GM21390 (cell line): Measurements from ENCODE around the gene RPUSD3.

Experiments
- ATAC-seq: cut with Tn5 transposase; IDR thresholded peaks from one replicate; pipeline ENCODE4 v1.9.1; 2021; ENCODE audit not compliant: unreplicated experiment

The RPUSD3 gene

DNA sequence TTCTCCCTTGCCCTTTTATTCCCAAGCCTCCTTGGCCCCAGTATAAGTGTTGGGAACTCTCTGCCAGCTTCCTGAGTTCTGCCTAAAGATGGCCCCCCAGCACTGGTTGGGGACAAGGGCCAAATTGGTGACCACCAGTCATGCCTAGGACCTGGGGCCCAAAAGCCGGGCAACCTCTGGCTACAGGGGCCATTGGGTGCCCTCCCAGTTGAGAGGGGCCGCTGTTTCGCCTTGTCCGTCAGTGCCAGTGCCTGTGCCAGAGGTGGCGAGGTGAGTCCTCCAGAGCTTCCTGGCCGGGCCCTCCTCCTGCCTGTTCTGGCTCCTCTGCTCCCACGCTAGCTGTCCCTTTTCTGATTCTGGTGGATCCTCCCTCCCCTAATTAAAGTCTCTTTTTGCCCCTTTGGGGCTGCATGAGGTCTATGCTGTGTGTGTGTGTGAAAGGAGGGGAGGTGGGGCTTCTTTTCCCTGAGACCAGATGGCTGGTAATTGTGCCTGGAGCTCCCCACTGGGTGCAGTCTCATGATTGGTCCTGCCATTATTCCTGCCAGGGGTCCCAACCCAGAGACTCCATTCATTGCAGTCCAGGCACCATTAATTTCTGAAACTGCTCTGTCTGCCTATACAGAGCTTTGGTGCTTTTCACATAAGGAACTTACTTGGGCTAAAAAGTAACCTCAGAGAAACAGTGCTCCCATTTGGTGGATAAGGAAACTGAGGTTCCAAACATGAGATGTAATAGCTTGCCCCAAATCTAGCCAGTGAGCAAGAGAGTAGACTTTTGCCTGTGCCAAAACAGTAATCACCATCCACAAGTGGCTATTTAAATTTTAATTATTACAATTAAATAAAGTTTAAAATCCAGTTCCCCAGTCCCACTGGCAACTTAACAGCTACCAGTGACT lies 36.9 kb downstream of the RPUSD3 start:
- no peak for ATAC-seq

DNA sequence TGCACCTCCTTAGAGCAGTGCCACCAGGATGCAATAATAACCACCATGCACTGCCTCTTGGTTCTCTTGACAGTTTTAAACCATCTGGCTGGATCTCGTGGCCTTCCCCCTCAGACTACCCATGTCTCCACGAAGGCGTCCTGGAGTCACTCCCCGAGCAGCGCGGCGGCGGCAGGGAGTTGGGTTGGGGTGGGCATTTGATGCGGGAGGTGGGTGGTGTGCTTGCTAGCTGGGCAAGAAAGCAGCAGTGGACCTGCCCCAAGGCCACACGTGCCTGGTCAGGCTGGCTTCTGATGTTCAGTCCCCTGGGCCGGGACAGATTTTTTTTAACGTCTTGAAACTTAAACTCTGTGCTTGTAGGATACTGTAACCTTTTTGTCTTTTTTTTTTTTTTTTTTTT lies 37.7 kb downstream of the RPUSD3 start:
- ATAC-seq = no peak

DNA sequence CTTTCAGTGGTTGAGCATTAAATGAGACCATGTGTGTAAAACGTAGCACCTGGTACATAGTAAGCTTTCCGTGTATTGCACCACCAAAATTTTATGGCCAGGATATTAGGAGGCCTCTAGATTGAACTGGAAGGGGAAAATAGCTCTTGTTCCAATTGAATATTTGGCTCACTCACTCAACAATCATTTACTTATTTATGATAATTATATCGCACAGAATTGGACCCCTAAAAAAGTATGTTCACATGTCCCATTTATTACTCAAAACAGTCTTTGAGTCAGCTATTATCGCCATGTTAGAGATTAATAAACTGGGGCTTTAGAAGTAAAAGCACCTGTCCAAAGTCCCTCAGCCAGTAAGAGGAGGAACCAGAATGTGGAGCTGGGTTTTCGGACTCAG lies 38.8 kb downstream of the RPUSD3 start:
- no peak for ATAC-seq

DNA sequence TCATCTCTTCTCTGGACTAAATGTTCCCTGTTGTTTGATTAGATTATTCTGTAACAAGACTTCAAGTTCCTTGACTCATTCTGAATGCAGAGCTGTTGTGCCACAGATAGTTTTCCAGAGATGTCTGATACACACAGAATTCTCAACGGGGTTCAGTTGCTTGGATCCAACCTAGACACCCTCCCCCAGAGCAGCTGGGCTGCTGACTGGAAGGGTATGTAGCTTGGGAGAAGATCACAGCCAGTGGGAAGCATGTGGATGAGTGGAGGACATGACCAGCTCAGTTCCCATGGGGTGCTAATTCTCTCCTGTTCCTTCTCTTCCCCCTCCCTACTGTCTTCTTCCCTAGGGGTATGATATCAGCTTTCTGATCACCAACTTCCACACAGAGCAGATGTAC lies 40.3 kb downstream of the RPUSD3 start:
- ATAC-seq = no peak

DNA sequence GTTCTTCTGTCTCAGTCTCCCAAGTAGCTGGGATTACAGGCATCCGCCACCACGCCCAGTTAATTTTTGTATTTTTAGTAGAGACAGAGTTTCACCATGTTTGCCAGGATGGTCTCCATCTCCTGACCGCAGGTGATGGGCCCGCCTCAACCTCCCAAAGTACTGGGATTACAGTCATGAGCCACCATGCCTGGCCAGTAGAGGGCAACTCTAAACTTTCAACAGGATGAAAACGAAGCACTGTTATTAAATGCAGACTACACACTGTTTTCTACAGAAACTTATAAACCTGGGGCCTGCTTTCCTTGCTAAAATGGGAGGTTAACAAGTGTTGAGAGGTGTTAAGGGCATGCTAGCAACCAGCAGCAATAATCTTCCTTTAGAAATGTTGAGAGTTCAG lies 43.3 kb downstream of the RPUSD3 start:
- ATAC-seq = no peak

DNA sequence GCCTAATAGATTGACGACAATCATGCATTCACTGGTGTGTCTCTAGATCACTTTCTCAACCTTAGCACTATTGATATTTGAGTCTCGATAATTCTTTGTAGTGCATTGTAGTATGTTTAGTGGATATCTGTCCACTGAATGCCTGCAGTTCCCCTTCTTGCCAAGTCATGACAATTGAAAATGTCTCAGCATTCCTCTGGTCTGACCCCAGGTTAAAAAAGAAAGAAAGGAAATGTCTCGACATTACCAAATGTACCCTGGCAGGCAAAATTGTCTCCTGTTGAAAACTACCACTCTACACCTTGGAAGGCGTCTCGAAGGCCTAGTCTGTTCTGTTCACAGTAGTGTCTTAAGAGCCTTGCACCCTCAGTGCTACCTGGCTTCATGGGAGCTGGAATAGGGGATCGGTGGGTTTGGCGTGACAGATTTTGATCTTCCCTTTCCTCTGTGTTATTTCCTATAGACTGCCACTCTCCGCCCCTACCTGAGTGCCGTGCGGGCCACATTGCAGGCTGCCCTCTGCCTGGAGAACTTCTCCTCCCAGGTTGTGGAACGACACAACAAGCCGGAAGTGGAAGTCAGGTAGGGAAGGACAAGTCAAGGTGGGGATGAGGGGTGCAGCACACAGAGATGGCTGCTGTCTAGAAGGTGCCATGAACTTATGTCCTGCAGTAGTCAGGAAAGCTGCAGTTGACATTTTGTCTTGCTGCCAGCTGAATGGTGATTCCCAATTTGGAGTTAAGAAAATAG lies 46.4 kb downstream of the RPUSD3 start:
- ATAC-seq = no peak

DNA sequence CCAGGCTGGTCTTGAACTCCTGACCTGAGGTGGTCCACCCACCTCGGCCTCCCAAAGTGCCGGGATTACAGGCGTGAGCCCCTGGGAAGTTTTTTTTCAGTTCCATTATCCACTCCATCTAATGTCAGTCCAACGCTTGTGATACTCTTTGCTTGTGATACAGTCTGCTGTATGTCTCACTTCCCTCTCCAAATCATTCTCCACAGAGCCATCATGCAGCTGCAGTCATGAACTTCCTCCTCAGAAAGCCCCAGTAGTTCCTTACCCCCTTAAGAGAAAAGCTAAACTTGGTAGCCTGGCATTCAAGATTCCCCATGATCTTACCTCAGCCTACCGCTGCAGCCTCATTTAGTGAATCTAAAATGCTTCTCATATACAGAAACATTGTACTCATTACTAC lies 48.6 kb downstream of the RPUSD3 start:
- ATAC-seq = no peak

DNA sequence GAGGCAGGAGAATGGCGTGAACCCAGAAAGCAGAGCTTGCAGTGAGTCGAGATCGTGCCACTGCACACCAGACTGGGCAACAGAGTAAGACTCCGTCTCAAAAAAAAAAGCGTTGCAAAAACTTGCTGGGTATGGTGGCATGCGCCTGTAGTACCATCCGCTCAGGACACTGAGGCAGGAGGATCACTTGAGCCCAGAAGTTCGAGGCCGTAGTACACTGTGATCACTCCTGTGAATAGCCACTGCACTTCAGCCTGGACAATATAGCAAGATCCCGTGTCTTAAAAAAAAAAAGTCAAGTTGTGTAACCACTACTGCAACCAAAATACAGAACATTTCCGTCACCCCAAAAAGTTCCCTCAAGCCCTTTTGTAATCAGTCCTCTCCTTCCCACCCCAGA lies 49.4 kb downstream of the RPUSD3 start:
- ATAC-seq = no peak

DNA sequence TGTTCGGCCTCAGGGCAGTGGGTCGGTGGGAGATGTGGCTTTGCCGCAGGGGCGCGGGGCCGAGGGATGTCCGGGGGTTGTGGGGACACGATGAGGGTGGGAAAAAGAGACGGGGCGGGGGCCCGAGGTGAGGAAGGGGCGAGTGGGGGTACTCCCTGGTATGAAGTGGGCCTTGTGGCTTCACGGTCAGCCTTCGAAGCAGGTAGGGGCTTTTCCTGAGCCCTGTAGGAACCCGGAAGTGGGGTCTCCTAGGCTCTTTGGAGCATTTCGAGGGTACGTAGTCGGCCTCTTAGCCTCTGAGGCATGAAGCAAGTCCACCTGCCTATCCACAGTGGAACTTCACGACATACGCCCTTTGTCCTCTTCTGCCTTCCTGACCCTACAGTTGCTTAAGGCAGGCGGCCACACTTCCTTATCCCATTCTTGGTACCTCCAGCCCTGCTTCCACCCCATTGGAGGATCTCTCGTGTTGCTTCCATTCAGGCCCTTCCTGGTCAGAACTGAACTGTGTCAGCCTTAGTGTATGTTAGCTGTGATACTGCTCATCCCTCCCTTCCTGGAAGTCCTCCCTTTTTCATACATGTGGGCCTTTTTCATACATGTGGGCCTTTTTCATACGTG lies 50.5 kb downstream of the RPUSD3 start:
- no peak for ATAC-seq

DNA sequence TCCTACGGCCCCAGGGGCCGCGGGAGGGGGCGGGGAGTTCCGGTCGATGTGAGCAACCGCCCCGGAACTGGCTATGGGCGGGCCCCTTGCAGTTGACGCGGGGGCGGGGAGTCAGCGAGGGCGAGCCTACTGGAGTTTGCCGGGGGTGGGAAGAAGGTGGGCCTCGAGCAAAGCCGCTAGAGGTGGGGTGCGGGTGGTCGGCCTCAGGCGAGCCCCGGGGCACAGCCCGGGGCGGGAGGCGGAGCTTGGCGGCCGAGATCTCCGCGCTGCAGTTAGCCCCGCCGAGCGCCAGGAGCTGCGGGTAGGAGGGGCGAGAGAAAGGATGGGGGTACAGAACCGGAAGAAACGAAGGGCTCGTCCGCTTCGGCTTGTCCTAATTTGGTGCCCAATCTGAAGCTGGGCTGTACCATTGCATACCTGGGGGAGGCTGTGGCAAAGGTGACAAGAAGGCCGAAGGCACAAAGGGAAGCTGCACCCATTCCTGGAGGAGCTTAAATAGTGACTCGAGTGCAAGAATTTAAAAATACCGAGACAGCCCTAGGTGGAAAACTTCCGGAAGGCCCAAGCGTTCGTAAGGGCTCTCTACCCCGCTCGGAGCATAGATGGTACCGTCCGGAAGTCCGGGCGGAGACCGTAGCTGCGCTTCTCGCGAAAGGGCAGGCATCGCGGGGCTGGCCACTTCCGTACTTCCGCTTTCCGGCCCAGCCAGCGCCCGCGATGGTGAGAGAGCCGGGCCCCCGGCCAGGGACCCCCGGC lies 51.2 kb downstream of the RPUSD3 start, which contains the start of the genes ARPC4 and TADA3:
Gene ARPC4 (plus strand): TSS at position 678 of the 756 bp plus-strand sequence. CDS start 40 bp downstream, at position 718.
Gene TADA3 (minus strand): TSS at position 69 of the 756 bp plus-strand sequence. CDS start 1,007 bp downstream, outside the sequence.
- peak; percentile 83 for ATAC-seq

DNA sequence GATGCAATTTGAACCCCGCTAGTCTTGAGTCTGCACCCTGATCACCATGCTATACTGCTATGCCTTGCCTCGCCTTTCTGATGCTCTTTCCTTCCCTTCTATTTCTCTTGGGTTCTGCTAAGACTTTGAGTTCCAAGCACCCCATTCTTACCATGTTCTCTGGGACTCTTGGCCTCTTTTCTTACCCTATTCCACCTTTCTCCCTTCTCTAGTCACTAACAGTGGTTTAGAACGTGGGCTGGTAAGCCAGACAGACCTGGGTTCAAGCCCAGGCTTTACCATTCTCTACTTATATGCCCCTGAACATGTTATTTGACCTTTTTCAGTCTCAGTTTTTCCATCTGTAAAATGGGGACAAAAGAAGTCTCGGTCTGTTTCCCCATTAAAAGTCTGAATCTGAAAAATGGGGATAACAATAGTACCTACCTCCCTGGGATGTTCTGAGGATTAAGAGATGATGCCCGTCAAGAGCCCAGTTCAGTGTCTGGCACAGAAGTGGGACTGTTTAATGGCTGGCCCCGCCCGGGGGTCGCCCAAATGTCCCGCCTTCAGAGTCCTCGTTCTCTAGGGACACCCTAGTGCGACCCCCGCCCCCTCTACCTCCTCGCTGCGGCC lies 51.9 kb downstream of the RPUSD3 start:
- no peak for ATAC-seq

DNA sequence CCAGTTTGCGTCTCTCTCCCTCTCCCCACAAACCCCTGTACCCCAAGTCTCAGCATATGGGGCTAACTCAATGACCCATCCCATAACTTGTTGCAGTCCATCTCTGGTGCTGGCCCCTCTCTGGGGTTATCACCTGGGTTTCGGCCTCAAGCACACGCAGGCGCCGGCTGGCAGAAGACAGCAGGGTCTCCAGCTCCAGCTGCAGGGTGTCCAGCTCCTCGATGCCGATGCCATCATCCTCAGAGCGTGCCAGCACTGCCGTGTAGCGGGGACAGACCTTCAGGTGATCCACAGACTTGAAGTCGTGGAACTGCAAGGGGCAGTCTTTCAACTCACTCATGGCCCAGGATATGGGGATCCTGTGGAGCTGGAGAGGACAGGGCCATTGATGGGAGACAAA lies 52.7 kb downstream of the RPUSD3 start:
- no peak for ATAC-seq
